Left renal cortex interstitium (tissue), 4 donors: ENCODE measurements around the gene NDUFA13. TPM values are rescaled to one million over a fixed set of nuclear protein-coding genes. Genes with fewer than 3 reads are reported as not detected.

Experiments
- DNase-seq, 4 donors: peaks; one replicate each; pipeline ENCODE4 v3.0.0-alpha.2; 2013; ENCODE audit warnings: low read depth in 4 of 4, low spot score in 2 of 4, missing footprints in 1 of 4
- polyA plus RNA-seq, 4 donors: library from polyadenylated mRNA; unstranded; fragments of 120-200 nt; gene quantifications; one replicate each; pipeline ENCODE4 v1.2.1, GENCODE V29; 2013; ENCODE audit not compliant: insufficient read length in 4 of 4

Gene NDUFA13
- polyA plus RNA-seq, 4 donors = 261 to 386 (median 304) TPM

- no peak for DNase-seq
Measured at GRCh38 chr19:19566306-19566705, 50.3 kb downstream of the NDUFA13 start.

GRCh38 chr19:19567391-19567790, 51.4 kb downstream of the NDUFA13 start:
- no peak for DNase-seq

DNA sequence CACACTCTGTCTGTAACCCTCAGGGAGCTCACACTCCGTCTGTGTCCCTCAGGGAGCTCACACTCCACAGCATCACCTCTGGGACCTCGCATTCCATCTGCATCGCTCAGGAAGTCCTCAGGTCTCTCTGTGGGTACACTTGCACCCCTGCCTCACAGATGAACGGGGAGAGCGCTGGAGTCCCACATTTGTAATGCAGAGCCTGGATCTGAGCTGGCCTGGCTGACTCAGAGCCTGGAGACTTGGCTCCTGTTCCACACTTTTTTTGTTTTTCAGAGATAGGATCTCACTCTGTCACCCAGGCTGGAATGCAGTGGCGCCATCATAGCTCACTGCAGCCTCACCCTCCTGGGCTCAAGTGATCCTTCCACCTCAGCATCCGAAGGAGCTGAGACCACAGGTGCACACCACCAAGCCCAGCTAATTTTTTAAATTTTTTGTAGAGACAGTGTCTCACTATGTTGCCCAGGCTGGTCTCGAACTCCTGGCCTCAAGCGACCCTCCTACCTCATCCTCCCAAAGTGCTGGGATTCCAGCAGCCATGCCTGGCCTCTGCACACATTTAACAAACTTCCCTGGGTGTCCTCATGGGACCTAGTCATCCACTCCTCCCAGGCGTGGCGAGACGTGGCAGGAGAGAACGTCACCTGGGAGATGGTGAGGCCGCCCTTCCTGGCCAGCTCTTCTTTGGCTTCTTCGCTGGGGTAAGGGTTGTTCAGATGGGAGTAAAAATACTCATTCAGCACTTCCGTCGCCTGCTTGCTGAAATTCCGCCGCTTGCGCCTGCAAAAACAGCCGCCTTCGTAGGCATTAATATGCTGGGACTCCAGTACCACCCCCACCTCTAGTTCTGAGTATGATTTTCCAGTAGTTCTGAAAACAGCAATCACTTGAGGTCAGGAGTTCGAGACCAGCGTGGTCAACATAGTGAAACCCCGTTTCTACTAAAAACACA, 53.1 kb downstream of the NDUFA13 start:
- DNase-seq = no peak

- no peak for DNase-seq
Measured at GRCh38 chr19:19570571-19570970, 54.5 kb downstream of the NDUFA13 start.

- no peak for DNase-seq
Measured at GRCh38 chr19:19571071-19571786, 55.2 kb downstream of the NDUFA13 start.

DNA sequence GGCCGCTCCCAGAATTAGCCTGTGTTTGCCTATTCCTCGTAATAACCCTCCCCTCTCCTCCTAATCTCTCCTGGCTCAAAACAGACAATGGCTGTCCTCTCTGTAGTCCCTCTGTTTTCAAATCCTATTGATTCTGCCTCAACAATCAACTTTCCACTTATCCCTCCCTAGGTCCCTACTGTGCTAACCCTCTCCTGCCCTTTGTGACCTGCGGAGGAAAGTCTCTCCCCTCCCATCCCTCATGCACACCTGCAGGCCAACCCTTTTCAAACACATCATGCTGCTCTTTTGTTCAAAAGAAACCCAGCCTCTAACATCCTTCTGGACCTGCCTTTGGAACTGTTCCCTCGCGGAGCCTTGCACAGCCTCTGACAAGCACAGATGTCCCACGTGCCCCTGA, 59.4 kb downstream of the NDUFA13 start:
- no peak for DNase-seq

Other genes with a start within 250 kb of the NDUFA13 start
- 1 to 10 TPM; 2.2 to 4.1 (median 3.1) TPM for gene TM6SF2, start 242.9 kb upstream of the NDUFA13 start, polyA plus RNA-seq
- 10 to 100 TPM; 50.9 to 69.1 (median 58.5) TPM for gene SUGP1, start 195.7 kb upstream of the NDUFA13 start, polyA plus RNA-seq
- 10 to 100 TPM; 36.9 to 87.6 (median 61.7) TPM for gene MAU2, start 195.4 kb upstream of the NDUFA13 start, polyA plus RNA-seq
- gene GATAD2A, start 110.5 kb upstream of the NDUFA13 start, polyA plus RNA-seq = 10 to 100 TPM; 40.6 to 57.7 (median 50.0) TPM
- gene TSSK6, start 677 bp upstream of the NDUFA13 start, polyA plus RNA-seq = 1 to 10 TPM in 3 of 4 donors, under 1 TPM in 1; 0.71 to 2.4 (median 1.7) TPM
- 10 to 100 TPM in 2 of 4 donors, 1 to 10 TPM in 2; 3.2 to 14.2 (median 8.5) TPM for gene YJEFN3, start 12.7 kb downstream of the NDUFA13 start, polyA plus RNA-seq
- under 1 TPM; 0.07 to 0.27 (median 0.22) TPM for gene CILP2, start 22.0 kb downstream of the NDUFA13 start, polyA plus RNA-seq
- 1 to 10 TPM; 2.4 to 8.7 (median 6.2) TPM for gene PBX4, start 102.5 kb downstream of the NDUFA13 start, polyA plus RNA-seq
- 10 to 100 TPM; 17.0 to 42.9 (median 28.8) TPM for gene LPAR2, start 112.0 kb downstream of the NDUFA13 start, polyA plus RNA-seq
- gene GMIP, start 127.4 kb downstream of the NDUFA13 start, polyA plus RNA-seq = 1 to 10 TPM; 3.3 to 8.5 (median 5.6) TPM
- 10 to 100 TPM; 38.5 to 68.9 (median 54.2) TPM for gene ATP13A1, start 147.5 kb downstream of the NDUFA13 start, polyA plus RNA-seq
- gene ZNF101, start 152.6 kb downstream of the NDUFA13 start, polyA plus RNA-seq = 10 to 100 TPM; 13.0 to 22.7 (median 15.6) TPM
- gene ZNF14, start 216.9 kb downstream of the NDUFA13 start, polyA plus RNA-seq = 10 to 100 TPM; 11.8 to 15.9 (median 14.6) TPM